Peyer's patch (tissue), 4 donors: ENCODE results near the gene GLI3.

Source experiments
- CTCF ChIP-seq, 6 experiments: fragments of 450-650 bp in 4 of 6; fragments of 200-600 bp in 2 of 6; sonication (generic) in 1 of 6; IDR thresholded peaks; one replicate each; pipeline ENCODE4 v1.5.1; 2017 to 2019; ENCODE audit warnings: antibody characterized with exemption in 6 of 6, mild to moderate bottlenecking in 3 of 6, moderate library complexity in 1 of 6
- POLR2A ChIP-seq, 2 donors: fragments of 450-650 bp; IDR thresholded peaks; one replicate each; pipeline ENCODE4 v1.5.1; 2017; ENCODE audit warnings: antibody characterized with exemption in 2 of 2, mild to moderate bottlenecking in 2 of 2, moderate library complexity in 2 of 2

- TF ChIP-seq CTCF (IDR thresholded peaks at IDR 0.05) (no peak), POLR2A (IDR thresholded peaks at IDR 0.05) (no peak)
Observed at GRCh38 chr7:42217053-42217452, 20.0 kb downstream of the GLI3 start.
